HUDEP-2 (cell line): ENCODE data around the gene IQGAP3.

ENCODE experiments used
- DNase-seq, 76 experiments: peaks; one replicate each; lab custom pipeline; 2025; ENCODE audit not compliant: unreplicated experiment in 76 of 76; lab: John Stamatoyannopoulos, UW

The IQGAP3 gene

DNA sequence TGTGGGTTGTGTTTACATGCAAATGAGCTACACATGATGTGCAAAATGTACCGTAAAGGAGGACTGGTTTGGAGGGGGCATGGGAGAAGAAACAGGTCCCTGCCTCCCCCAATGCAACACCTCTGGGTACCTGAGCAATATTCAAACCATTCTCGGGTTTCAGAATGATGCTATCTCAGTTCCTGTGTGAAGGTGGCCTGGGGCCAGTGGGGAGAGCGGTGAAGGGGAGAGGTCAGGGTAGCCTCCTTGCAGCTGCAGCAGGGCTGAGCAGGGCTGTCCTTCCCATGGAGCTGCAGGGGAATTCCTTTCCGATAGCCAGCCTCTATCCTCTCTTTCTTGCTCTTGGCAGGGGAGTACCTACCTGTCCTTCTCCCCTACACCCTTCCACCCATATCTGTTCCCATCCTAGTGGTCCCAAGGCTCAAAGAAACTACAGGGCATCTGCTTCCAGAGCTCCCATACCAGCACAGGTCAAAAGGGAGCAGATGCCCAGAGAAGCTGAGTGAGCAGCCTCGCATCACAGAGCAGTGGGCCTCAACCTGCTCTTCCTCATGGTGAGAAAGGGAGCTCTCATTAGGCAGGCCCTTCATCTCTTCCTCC is 83.7 kb downstream of the IQGAP3 start:
- DNase-seq = no peak

GRCh38 chr1:156487862-156488261 is 84.5 kb downstream of the IQGAP3 start:
- DNase-seq = no peak

DNA sequence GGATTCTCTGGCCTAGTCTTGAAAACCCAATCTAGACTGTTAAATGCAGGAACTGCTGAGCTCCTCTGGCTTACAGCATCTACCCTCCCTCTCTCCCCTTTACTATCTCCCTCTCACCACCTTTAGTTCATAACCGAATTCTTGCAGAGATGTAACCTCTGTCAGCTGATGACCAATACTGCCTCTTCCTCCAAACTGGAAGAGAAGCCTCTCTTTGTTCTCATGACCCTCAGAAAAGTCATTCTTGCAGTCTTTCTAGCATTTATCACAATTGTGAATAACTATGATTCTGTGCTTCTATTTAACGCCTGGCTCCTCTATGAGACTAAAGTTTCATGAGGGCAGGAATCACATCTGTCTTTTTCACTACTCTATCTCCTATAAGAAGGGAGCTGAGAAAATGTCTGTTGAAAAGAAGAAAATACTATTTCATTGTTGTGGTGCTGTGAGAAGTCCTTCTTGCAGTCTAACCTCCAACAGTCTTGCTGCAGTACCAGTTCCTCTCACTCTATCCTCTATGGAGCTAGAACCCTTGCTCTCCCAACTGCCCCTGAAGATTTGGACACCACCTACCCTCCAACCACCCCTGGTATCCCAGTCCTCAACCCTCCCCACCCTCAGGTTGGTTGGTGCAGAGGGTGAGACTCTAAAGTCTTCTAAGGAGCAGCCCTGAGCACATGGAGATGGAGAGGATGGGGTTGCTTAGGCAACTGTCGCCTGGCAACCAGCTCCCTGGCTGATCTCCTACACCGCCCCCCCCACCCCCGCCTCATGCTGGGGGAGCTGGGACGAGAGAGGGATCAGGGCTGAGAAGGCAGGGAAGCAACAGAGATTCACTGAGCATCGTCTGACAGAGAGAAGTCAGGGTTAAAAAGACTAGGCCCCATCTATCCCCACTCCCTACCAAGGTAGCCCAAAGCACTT is 85.7 kb downstream of the IQGAP3 start:
- no peak for DNase-seq

DNA sequence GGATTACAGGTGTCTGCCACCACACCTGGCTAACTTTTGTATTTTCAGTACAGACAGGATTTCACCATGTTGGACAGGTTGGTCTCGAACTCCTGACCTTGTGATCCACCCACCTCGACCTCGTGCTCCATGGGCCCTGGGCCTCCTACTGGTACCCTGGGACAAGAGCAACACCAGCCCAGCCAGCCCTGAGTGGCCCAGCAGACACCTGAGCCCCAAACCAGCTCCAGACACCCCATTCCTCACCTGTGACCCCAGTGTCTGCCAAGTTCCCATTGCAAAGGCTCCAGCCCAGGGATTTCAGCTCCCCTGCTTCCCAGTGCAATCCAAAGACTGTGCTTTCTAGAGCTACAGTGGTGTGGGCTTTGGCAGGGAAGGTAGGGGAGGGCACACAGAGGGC is 86.4 kb downstream of the IQGAP3 start:
- DNase-seq = no peak

DNA sequence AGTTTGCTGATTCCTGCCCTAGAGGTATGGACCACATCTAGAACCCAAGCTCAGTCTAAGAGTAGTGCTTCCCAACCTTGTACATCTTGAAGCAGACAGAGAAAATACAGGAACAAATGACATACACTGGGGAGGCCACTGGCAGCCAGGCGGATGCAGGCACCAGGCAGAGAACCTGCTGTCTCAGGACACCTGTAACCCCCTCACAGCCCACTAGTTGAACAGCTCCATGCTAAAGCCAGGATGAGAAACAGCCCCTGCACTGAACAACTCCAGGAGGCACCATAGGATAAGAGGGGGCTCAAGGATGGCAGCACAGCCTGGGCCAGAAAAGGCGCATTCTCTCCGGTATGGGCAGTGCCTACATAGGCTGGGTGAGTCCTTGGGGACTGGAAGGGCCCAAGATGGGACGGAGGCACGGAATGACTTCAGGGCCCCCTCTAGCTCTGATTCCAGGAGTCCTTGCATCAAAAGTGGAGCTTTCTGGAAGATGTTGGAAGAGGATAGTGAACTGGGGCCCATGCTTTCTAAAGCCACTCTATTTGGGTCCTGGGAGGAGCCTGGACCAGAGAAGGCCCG is 87.8 kb downstream of the IQGAP3 start:
- no peak for DNase-seq

- no peak for DNase-seq
Observed at GRCh38 chr1:156483397-156483796, 89.0 kb downstream of the IQGAP3 start.

GRCh38 chr1:156482276-156482675 is 90.1 kb downstream of the IQGAP3 start:
- no peak for DNase-seq

DNA sequence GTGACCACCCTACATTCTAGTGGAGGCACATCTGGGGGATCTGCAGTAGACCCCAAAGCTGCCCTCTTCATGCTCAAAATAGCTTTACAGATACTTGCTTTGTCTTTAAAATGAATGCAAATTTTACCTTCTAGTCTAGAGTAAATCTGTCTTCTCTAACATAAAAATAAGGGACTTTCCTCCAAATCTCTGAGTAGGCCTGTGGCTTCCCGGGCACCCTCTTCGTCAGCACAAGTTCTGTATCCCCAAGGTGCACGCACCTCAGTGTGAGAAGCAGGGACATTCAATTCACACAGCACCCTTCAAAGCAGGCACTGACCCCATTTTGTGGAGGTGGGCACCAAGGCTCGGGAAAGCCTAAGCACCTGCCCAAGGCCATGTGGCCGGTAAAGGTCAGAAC is 90.8 kb downstream of the IQGAP3 start:
- no peak for DNase-seq

GRCh38 chr1:156480411-156481192 is 91.8 kb downstream of the IQGAP3 start:
- peak in 46 of 76 experiments; percentile 6 to 66 (median 37) for DNase-seq

- DNase-seq = peak in 15 of 76 experiments; percentile 15 to 41 (median 23)
Observed at GRCh38 chr1:156480016-156480370, 92.4 kb downstream of the IQGAP3 start.

- DNase-seq = no peak
Observed at GRCh38 chr1:156479093-156480015, 93.0 kb downstream of the IQGAP3 start.

DNA sequence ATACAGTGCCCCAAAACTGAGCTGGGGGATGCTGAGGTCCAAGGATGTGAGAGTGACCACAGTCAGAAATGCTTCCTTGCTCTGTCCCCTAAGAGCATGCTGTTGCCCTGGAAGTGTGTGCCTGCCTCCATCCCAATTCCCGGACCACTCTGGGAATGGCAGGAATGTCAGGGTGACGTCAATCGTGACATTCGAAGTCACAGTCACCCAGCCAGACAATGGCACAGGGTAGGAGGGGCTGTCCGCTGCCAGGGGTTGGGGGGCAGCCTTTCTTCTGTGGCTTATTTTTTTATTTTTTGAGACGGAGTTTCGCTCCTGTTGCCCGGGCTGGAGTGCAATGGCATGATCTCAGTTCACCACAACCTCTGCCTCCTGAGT is 94.1 kb downstream of the IQGAP3 start:
- DNase-seq = no peak

DNA sequence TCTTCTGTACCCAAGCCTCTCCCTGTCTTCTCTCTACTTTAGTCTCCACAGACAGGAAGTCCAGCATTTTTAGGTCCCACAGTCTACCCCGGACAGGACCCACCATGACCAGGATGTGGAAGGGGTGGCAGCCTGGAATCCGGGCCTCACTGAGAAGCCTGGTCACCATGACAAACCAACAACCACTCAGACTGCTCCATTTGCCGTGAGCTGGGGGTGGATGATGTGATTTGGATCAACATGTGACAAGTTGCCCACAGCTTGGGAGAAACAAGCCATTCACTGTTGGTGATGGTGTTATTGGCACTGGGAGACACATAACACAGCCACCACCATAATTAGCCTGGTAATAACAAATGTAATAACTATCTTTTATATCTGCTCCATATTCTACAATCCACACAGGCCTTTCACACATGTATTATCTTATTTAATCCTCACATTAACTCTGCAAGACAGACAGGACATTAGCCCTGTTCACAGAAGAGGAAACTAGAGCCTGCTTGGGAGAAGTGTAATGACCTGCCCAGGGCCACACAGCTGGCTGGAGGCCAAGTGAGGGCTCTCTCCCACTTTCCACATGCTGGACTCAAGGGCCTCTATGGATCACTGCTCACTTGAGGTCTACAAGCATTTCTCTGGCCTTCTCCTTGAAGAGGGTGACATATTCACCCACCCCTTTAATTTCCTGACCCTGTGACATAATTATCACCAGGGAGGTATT is 94.7 kb downstream of the IQGAP3 start:
- DNase-seq = no peak

GRCh38 chr1:156476501-156477298 is 95.7 kb downstream of the IQGAP3 start:
- DNase-seq = no peak

DNA sequence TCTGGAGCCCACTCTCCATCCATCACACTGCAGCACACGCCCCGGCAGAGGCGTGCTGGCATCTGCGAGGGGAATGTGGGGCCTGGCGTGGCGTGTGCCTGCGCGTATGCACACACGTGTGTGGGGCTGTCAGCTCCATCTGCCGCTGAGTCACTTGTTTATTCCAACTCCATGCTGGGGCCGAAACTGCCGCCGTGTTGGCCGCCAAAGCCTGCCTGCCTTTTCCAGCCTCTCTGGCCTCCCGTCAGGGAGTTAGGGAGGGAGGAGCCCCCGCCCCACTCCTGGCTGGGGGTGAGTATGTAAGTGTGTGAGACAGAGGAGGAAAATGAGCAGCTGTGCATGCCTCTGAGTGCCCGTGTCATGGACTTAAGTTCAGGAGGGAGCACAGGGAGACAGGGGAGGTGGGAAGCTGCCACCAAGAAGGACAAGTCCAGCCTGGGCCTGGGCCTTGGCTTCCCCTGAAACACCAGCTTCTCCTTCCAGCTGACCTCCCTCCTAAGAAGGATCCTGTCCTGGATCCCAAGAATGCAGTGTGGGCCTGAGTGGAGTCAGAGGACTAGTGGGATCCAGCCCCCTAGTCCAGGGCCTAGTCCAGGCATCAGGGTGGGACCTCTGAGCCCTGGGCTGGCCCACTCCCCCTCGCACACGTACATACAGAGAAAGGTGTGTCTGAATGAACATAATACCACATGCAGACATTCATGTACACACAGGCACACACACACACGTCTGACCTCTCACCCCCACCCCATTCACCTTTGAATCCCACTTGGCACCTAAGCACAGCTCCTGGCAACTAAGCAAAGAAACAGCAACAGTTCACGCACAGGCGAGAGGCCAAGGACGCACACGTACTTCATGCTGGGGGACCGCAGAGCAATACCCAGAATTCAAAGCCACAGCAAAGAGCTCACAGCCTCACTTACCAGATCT is 96.5 kb downstream of the IQGAP3 start:
- no peak for DNase-seq
